Middle frontal gyrus (tissue), 1 donor: ENCODE measurements around the gene KIF9.
"Not testable (repeated sequence)": the region's sequence is repeated elsewhere in the genome, so short reads cannot be mapped to it uniquely, and the experiment has no call there.

ENCODE experiments used
- DNase-seq: peaks from one replicate; pipeline ENCODE4 v3.0.0-alpha.2; 2015; ENCODE audit warnings: low spot score; ENCODE audit errors: extremely low spot score

The KIF9 gene

DNA sequence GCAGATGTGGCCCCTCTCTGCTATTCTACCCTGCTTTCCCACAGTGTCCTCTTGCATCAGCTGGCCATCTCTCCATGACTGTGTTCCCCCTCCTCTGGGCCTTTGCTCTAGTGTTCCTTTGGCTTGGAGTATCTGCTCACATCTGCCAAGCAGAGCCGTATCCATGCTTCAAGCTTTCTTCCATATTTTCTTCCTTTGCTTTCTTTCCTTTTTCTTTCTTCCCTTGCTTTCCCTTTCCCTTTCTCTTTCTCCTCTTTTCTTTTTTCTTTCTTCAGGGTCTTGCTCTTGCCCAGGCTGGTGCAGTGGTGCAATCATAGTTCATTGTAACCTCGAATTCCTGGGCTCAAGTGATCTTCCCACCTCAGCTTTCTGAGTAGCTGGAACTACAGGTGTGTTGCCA lies 12.7 kb upstream of the KIF9 start:
- no peak for DNase-seq

DNA sequence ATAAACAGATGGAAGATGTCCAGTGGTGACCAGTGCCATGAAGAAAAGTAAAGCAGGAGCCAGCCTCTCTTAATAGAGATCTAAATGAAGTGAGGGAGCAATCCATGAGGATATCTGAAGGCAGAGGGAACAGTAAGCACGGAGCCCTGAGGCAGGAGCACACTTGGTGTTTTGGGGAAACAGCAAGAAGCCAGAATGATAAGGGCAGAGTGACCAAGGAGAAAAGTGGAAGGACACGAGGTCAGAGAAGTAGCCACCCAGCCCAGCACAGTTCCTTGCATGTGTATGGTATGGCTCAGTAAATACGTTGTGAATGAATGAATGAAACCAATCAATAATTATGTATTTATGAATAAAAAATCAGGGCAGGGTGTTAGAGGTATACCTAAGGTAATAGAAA lies 11.8 kb upstream of the KIF9 start:
- DNase-seq: no peak

DNA sequence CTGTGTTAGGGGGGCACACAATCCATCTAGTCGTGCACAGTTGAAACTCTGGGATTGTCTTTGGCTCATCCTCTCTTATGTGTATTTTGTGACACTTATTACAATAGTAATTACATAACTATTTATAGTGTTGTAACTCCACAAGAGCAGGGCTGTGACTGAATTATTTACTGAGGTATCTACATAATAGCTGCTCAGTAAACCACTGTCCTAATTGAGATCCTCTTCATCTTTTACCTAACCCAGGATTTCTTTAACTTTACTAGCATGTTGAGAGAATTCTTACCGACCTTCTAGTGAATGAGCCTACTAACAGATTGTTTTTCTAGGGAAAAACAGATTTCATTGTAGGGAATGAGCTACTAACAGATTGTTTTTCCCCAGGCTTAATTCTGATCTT lies 11.2 kb upstream of the KIF9 start:
- DNase-seq: no peak

DNA sequence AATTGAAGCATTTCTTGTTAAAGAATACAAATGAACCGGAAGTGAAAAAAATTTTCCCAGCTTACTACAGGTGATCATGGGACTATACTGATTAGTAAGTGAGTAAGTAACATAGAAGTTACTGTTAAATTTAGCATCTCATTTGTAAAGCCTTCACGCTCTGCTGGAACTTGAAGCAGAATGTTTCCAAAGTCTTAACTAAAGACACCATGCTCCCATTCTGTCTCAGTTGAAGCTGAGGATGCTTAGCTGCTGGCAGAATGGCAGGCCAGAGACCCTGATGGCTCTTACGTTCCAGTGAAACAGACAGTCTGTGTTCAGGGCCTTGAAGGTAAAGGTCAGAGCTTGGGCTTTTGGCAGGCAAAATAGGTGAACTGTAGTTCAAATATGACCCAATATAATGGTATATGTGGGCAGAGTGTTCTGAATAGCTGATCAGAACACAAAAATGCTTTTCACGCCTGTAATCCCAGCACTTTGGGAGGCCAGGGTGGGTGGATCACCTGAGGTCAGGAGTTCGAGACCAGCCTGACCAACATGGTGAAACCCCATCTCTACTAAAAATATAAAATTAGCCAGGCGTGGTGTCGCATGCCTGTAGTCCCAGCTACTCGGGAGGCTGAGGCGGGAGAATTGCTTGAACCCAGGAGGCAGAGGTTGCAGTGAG lies 9.3 kb upstream of the KIF9 start:
- DNase-seq: not testable (repeated sequence)

DNA sequence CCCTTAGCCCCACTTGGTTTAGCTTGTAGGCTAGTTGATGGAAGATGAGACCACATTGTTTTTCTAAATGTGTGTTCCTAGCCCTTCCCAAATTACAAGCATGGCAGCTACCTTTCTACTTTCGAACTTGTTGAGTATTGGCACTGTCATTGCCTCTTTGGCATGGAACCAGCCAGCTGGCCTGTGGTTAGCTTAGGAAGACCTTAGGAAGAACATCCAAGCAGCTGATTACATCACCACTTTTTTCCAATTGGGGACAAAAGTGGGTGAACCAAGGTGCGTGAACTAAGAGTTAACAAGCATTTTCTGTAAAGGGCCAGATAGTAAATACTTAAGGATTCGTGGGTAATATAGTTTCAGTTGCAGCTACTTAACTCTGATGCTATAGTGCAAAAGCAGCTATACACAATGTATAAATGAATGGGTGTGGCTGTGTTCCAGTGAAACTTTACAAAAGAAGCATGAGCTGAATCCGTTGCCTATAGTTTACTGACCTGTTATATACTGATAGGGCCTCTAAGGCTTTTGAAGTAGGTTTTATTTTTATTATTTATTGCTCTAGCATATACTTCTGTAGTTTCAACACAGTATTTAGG lies 8.7 kb upstream of the KIF9 start:
- DNase-seq: no peak

DNA sequence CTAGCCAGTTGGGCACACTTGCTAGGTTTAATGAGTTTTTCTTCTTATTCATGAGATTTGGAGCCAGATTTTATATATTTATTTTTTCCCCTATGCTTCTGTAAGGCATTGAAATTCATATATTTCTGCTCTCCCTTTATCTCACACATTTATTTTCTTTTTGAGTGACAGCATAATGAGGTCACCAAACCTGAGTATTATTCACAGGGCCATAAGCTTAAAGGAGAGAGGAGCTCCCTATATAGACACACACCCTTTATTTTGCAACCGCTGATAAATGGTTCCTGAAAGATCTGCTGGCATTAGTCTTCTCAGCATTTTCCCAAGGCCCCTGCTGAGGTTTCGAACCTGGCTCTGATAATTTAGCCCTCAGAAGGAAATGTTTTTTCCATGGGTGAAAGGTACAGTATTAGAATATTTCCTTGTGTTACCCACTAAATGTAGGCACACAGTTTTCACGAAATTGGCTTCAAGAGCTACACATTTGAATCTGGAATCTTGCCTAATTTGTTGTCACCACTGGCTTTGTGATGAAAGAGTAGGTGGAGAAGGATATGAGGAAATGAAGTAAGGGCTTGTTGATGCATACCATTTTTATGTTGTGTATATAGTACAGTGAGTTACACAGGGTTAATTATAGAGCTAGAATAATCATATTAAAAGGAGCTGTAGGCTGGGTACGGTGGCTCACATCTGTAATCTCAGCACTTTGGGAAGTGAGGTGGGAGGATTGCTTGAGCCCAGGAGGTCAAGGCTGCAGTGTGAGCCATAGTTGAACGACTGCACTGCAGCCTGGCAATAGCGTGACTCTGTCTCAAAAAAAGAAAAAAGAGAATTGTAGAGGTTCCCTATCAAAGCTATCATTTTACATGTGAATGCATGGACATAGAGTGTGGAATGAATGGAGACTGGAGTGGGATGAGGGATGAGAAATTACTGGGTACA lies 6.6 kb upstream of the KIF9 start:
- DNase-seq: no peak

DNA sequence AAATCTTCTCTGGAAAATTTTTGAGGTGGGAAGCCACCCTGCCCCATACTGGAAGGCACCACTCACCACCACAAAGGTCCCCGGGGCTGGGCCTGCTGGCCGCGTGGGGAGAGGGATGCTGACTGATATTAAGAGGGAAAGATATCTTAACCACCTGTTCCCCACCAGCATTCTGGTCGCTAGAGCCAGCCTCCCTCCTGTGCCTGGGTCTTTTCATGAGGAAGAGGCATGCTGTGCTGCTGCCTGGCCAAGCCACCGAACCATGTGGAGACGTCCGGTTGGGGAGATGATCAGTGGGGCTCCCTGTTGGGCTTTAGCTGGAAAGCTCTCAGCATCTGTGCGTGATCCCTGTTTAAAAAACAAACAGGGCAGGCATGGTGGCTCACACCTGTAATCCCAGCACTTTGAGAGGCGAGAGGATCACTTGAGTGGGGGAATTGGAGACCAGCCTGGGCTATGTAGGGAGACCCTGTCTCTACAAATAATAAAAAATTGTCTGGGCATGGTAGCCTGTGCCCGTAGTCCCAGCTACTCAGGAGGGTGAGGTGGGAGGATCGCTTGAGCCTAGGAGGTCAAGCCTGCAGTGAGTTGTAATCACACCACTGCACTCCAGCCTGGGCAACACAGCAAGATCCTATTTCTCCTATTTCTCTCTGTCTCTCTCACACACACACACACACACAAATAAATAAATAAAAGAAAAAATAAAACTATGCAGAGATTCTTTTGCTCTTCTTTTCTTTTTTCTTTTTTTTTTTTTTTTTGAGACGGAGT lies 1.2 kb upstream of the KIF9 start:
- no peak for DNase-seq

DNA sequence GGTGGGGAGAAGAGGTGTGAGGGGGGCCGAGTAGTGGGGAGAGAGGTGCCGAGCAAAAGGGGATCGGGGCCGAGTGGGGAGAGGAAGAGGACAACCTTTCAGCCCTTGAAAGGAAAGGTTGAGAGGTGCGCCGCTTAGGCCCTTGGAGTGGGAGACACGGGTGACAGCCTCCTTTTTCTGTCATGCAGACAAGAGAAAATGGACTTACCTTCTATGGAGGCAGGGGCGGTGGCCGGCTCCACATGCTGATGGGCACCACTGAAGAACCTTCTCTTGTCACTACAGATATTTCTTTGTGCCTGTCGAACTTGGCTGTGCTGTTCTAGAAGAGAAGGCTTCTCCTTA lies 566 bp upstream of the KIF9 start:
- no peak for DNase-seq

DNA sequence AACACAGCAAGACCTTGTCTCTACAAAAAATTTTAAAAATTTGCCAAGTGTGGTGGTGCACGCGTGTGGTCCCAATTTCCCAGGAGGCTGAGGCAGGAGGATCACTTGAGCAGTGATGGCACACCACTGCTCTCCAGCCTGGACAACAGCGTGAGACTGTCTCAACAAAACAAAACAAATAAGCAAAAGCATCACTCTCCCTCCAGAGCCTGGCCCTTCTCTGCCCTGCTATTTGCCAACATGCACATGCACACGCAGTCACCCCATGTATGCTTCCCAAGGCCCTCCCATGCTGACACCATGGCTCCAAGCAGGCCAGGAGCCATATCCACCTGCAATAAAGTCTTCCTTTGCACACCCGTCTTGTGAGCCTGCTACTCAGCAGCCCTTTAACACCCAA lies 2.1 kb downstream of the KIF9 start:
- no peak for DNase-seq

DNA sequence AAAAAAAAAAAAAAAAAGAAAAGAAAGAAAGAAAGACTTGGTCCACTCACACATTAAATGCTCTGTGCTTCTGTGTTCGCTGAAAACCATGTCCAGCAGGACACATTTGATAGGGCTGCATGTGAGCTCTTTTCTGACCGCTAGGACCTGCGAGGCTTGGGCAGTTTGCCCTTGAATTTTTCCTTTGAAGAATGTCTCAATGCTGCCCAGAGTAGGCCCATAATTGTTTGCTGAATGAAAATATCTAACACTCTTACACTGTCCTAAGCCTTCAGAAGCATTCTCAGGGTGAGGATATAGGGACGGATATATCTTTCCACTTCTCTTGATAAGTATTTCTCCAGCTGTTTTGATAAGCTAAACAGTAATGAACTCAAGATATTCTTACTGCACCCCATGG lies 6.0 kb downstream of the KIF9 start:
- no peak for DNase-seq

DNA sequence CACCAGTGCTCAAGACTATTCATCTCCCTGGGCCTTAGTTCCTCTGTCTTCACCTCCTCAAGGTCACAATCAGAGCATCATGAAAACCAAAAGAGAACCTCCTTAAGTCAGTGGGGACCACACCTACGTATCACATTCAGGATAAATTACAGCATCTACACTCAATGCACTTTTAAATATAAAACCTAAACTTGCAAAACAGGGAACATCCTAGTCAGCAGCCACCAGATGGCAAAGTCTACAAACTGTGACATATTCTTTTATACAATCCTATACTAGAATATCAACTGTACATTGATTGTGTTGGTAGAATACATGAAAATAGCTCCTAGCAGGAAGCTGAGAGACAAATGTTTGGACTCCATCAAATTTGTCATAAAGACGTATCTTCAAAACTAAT lies 7.9 kb downstream of the KIF9 start:
- DNase-seq: no peak

DNA sequence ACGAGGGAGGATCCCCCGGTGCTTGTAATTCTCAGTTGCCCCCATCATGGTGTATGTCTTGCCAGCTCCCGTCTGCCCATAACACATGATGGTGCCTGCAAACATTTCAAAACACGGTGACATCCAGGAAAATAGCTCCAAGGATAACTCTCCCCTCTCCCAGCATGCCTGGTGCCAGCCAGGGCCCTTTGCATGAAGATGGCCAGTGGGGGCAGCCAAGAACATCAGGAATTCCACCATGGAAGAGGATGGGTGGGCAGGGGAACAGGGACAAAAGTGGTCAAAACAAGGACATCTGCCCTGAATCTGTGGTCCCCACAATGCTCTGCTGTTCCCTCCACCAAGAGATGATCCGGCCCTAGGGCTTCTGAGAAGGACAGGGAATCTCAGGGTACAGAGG lies 9.0 kb downstream of the KIF9 start:
- no peak for DNase-seq

DNA sequence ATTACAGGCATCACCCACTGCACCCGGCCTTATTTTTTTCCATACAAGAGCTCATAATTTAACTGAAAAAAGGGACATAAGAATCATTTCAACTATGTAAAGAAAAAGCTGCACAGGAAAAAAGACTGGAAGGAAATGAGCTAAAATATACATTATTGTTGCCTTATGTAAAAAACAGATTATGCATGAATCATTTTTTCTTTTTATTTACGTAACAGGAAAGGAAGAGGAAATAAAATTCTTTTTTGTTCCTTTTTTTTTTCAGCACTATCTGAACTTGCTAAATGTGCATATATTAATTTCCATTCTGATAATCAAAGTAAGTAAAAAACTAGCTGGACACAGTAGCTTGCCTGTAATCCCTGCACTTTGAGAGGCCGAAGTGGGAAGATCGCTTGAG lies 12.1 kb downstream of the KIF9 start:
- no peak for DNase-seq

DNA sequence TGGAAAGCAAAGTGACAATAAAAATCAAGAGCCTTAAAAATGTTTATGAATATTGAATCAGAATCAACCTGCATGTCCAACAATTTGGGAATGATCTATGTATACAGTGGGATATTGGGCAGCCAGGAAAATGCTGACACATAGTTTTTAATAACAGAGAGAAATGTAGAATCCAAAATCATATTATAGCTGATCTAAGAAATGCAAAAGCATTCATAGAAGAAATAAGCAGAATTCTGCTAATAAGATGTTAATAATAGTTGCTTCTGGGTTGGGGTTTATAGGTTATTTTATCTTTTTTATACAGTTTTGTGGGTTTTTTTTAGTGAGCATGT lies 15.1 kb downstream of the KIF9 start:
- no peak for DNase-seq

DNA sequence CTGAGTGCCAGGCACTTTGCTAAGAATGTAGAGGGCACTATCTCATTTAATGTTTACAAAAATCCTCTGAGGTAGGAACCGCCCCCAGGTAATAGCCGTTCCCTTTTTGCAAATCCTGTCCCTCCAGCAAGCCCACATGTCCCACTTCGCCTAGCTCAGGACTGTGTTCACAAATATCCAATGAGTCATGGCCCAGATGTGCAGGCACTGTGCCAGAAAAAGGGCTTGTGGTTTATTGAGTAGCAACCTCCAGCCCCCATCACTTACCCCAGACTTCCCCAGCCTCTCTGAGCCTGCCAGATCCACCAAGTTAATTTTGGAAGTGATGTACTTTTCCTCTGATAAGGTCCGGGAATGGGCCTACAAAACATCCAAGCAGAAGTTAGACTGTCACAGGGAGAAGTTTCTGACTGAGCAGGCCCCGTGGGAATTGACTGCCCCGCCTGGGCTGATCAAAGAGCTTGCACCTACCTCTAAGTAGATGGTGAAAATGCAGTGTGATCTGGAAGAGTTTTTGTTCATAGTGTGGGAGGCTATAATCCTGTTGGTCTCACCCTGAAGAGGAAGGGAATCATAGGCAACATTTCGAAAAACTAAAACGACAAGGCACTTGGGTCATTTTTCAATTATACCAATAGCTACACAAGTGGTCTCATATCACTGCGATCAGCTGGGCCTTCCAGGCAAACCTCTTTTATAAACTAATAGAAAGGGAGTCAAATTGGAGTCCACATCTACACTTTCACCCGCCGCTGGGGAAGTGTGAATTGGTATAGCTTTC lies 15.7 kb downstream of the KIF9 start:
- no peak for DNase-seq

DNA sequence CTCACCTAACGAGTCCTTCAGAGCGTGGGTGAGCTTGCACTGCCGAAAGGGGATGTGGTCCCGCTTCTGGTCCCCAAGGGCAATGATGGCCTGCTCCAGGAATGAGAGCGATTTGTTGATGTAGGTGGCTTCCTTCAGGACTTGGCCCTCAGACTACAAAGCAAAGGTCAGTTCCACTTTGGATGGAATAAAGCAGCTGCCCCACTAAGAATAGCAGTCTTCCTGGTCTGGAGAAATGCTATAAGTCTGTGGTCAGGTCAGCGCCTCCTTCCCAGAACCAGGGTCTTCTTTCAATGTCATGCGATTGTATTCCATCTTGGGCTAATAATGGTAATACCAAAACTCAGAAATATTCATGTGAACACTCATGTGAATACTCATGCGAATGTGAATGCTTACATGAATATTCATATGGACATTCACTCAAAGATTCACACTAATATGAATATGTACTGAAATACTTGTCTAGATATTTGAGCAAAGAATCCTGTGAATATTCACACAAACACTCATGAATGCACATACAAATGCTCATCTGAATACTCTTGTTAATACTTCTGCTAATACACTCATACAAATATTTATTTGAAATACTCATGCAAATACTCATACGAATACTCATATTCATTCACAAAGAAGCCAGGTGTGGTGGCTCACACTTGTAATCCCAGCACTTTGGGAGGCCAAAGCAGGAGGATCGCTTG lies 16.7 kb downstream of the KIF9 start:
- no peak for DNase-seq

DNA sequence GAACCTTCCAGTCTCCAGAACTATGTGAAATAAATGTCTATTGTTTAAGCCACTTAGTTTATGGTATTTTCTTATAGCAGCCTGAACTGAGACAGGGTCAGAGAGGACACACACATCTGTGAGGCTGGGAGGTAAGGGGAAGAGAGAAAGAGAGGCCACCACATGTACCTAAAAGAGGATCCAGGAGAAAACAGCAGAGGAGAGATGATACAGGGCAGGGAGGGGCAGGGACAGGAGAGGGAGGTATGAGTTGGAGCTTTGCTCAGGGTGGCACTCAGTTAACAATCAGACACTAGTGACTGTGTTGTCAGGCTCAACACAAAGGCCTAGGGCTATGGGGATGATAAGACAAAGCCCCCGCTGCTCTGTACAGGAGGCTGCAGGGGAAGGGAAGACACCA lies 17.6 kb downstream of the KIF9 start:
- no peak for DNase-seq

DNA sequence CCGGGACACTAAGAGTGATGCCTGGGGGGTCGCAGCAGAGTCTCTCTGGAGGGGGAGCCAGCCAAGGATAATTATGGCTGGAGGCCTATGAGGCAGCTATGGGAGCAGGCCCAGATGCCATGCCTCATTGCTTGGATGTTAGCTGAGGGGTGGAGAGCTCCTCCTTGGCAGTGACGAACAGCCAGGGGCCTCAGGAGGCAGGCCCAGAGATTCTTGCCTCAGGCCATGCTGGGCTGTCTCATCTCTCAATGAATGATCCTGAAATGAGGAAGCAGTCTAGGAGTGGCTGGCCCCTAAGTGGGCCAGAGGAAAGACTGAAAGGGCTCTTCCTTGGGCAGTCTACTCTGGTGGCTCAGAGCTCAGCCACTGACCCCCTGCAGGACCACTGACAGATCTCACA lies 21.3 kb downstream of the KIF9 start:
- no peak for DNase-seq

DNA sequence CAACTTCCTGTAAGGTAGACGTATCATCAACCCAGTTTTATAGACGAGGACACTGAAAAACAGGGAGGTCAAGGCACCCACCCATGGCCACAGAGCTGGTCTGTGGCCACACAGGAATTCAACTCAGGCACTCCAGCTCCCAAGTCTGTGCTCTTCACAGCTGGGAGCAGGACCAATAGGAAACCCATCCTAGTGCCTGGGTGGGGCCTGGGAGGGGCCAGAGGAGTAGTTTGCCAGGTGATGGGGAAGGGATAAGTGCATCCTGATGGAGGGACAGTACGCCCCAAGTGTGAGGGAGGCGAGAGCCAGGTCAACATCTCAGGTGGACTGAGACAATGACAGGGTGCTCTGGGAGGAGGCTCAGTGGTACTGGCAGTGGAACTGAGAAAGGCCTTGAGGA lies 22.0 kb downstream of the KIF9 start:
- DNase-seq: no peak

DNA sequence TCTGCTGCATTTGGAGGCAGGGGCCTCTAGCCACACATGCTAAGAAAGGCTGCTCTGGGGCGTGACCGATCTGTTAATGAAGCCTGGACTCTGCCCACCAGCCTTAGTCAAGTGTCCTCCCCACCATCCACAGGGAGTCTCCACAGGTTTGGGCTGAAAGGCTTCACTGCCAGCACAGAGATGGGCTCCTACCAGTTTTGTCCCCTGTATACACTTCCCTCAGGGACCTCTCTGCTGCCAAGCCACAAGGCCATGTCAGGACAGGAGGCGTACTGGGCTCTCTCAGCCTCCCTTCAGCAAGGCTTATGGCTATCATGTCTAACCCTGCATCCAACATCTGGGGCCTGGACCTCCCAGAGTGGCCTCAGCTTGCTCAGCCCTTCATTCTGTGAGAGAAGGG lies 23.5 kb downstream of the KIF9 start:
- no peak for DNase-seq

DNA sequence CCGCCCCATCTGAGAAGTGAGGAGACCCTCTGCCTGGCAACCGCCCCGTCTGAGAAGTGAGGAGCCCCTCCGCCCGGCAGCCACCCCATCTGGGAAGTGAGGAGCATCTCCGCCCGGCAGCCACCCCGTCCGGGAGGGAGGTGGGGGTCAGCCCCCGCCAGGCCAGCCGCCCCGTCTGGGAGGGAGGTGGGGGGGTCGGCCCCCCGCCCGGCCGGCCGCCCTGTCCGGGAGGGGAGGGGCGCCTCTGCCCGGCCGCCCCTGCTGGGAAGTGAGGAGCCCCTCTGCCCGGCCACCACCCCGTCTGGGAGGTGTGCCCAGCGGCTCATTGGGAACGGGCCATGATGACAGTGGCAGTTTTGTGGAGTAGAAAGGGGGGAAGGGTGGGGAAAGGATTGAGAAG lies 26.3 kb downstream of the KIF9 start:
- DNase-seq: not testable (repeated sequence)
